WTC11 (cell line): ENCODE data around the gene WDR59. TPM values are rescaled to one million over a fixed set of nuclear protein-coding genes. Genes with fewer than 3 reads are reported as not detected.

Experiments
- ATAC-seq: fragments of 200-7000 bp; cut with Tn5 transposase; 2 replicates; pipeline ENCODE4 v1.10.0; 2021; ENCODE audit warnings: mild to moderate bottlenecking, moderate library complexity
- CTCF ChIA-PET: fragments of 300-600 bp; sonication (Branson Sonifier 250); formaldehyde crosslinking; loops from one replicate; lab custom pipeline; 2021; ENCODE audit warnings: antibody characterized with exemption; lab: Charles Lee
- POLR2A ChIA-PET: fragments of 350-600 bp; sonication (Branson Sonifier 250); formaldehyde crosslinking; loops from one replicate; lab custom pipeline; 2021; ENCODE audit warnings: antibody characterized with exemption; lab: Charles Lee
- DNase-seq: peaks from one replicate; pipeline ENCODE4 v3.0.0; 2021; ENCODE audit warnings: low spot score
- H3K27ac Mint-ChIP-seq: 2 replicates; pipeline ENCODE4 v1.8.0; 2021; ENCODE audit warnings: mixed read lengths
- H3K27me3 Mint-ChIP-seq: 2 replicates; pipeline ENCODE4 v1.8.0; 2021; ENCODE audit warnings: low read depth, mild to moderate bottlenecking, moderate library complexity, mixed read lengths
- H3K36me3 Mint-ChIP-seq: 2 replicates; pipeline ENCODE4 v1.8.0; 2021; ENCODE audit warnings: mixed read lengths
- H3K4me1 Mint-ChIP-seq: 2 replicates; pipeline ENCODE4 v1.8.0; 2022; ENCODE audit warnings: mixed read lengths
- H3K4me3 Mint-ChIP-seq: 2 replicates; pipeline ENCODE4 v1.8.0; 2021; ENCODE audit warnings: mild to moderate bottlenecking, moderate library complexity, mixed read lengths
- H3K9me3 Mint-ChIP-seq: 2 replicates; pipeline ENCODE4 v1.8.0; 2021; ENCODE audit warnings: mixed read lengths
- CDX4 ChIP-seq: fragments of 250-450 bp; sonication (Bioruptor Pico); IDR thresholded peaks from 2 replicates; pipeline ENCODE4 v1.9.0; 2021; ENCODE audit warnings: moderate library complexity, mild to moderate bottlenecking, inconsistent platforms, borderline replicate concordance
- GTF2I ChIP-seq: fragments of 250-450 bp; sonication (Bioruptor Pico); conservative IDR thresholded peaks from 2 replicates; pipeline ENCODE4 v1.4.0; 2021; ENCODE audit warnings: mild to moderate bottlenecking
- HMGA2 ChIP-seq: fragments of 250-450 bp; sonication (Bioruptor Pico); IDR thresholded peaks from 2 replicates; pipeline ENCODE4 v1.4.0; 2021; ENCODE audit warnings: mild to moderate bottlenecking, moderate library complexity
- IRF1 ChIP-seq: sonication (generic); formaldehyde crosslinking; IDR thresholded peaks from 2 replicates; pipeline ENCODE4 v1.8.0; 2023; ENCODE audit warnings: missing genetic modification reagents
- NFYB ChIP-seq: sonication (generic); formaldehyde crosslinking; conservative IDR thresholded peaks from 2 replicates; pipeline ENCODE4 v1.8.0; 2022; ENCODE audit warnings: low read depth, missing genetic modification reagents
- SMAD3 ChIP-seq: sonication (generic); formaldehyde crosslinking; IDR thresholded peaks from 2 replicates; pipeline ENCODE4 v1.8.0; 2022; ENCODE audit warnings: missing genetic modification reagents, mild to moderate bottlenecking, borderline replicate concordance
- TCF7 ChIP-seq: sonication (generic); formaldehyde crosslinking; IDR thresholded peaks from 2 replicates; pipeline ENCODE4 v1.8.0; 2022; ENCODE audit warnings: mild to moderate bottlenecking, low read depth, missing genetic modification reagents, moderate library complexity
- ZBTB21 ChIP-seq: sonication (generic); formaldehyde crosslinking; IDR thresholded peaks from 2 replicates; pipeline ENCODE4 v1.8.1; 2023; ENCODE audit warnings: mild to moderate bottlenecking, missing genetic modification reagents, borderline replicate concordance
- ZNF232 ChIP-seq: sonication (generic); formaldehyde crosslinking; IDR thresholded peaks from 2 replicates; pipeline ENCODE4 v1.8.0; 2022; ENCODE audit warnings: mild to moderate bottlenecking, missing genetic modification reagents
- ZNF423 ChIP-seq: fragments of 250-450 bp; sonication (Bioruptor Pico); IDR thresholded peaks from 2 replicates; pipeline ENCODE4 v2.1.2; 2022; ENCODE audit warnings: mild to moderate bottlenecking, moderate library complexity
- total RNA-seq: library from RNA; stranded (reverse); gene quantifications from 3 replicates; pipeline ENCODE4 v1.2.3, GENCODE V29; 2021
- TF ChIP-seq, protein P1 (sequence below): sonication (generic); formaldehyde crosslinking; IDR thresholded peaks from 2 replicates; pipeline ENCODE4 v1.8.1; 2022; ENCODE audit warnings: low read depth, missing genetic modification reagents, borderline replicate concordance
- TF ChIP-seq, protein P2 (sequence below): sonication (generic); formaldehyde crosslinking; IDR thresholded peaks from 2 replicates; pipeline ENCODE4 v1.8.0; 2022; ENCODE audit warnings: mild to moderate bottlenecking, missing genetic modification reagents
- TF ChIP-seq, protein P3 (sequence below): sonication (generic); formaldehyde crosslinking; IDR thresholded peaks from 2 replicates; pipeline ENCODE4 v1.8.1; 2023; ENCODE audit warnings: mild to moderate bottlenecking, missing genetic modification reagents, moderate library complexity
- TF ChIP-seq, protein P4 (sequence below): sonication (generic); formaldehyde crosslinking; IDR thresholded peaks from 2 replicates; pipeline ENCODE4 v1.8.1; 2023; ENCODE audit warnings: mild to moderate bottlenecking, moderate library complexity, missing genetic modification reagents
- TF ChIP-seq, protein P5 (sequence below): sonication (generic); formaldehyde crosslinking; IDR thresholded peaks from 2 replicates; pipeline ENCODE4 v1.8.0; 2022; ENCODE audit warnings: mild to moderate bottlenecking, missing genetic modification reagents
- TF ChIP-seq, protein P6 (sequence below): sonication (generic); formaldehyde crosslinking; IDR thresholded peaks from 2 replicates; pipeline ENCODE4 v1.8.0; 2023; ENCODE audit warnings: missing genetic modification reagents, mild to moderate bottlenecking, borderline replicate concordance

Gene WDR59
- total RNA-seq, 1 experiment from 2014 or later: 100 TPM

DNA sequence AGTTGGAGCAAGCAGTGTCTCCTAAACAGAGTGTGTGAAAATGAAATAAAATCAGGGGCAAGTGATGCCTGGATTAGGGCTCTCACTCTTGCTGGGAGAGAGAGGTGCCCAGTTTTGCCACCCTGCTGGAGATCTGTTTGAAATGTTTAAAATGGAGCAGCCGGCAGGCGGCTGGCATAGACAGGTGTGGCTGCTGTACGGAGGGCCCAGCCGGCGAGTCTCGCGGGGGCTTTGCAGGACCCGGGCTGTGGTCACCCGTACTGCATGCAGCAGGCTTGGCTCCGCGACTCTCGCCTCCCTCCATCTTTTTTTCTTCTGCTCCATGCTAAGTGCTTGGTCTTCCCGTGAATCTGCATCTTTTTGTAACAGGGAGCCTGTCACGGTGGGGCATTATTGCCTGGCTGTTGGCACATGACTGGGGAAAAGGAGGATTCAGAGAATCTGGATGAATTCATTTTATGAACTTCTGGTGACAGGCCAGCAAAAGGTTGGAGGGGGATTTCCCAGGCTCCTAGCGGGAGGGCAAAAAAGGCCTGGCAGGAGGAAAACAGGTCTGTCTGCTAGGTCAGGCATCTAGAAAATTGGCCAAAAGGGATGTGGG, 15.7 kb upstream of the WDR59 start:
- Mint-ChIP-seq H3K27me3 (peaks cover 5% of the 10 kb centered on the region), H3K27ac (no peak overlapping the region), H3K9me3 (0 out of 2 replicates have a peak, but pooled peaks cover 4% of the 10 kb centered on the region), H3K4me3 (peak overlapping the region; percentile 85), H3K36me3 (peaks cover 4% of the 10 kb centered on the region; the same call in 1 of the 2 replicates), H3K4me1 (peaks cover 56% of the 10 kb centered on the region)
- ChIA-PET CTCF (interaction anchor here (1.3 to 3.9 kb wide), 4 partner anchors 62 to 111 kb away, joined by 3 to 158 read pairs (median 8); no protein-coding TSS in a partner anchor), POLR2A (no interaction called here)
- DNase-seq (no peak), ATAC-seq (no peak)
- TF ChIP-seq, protein P1, sequence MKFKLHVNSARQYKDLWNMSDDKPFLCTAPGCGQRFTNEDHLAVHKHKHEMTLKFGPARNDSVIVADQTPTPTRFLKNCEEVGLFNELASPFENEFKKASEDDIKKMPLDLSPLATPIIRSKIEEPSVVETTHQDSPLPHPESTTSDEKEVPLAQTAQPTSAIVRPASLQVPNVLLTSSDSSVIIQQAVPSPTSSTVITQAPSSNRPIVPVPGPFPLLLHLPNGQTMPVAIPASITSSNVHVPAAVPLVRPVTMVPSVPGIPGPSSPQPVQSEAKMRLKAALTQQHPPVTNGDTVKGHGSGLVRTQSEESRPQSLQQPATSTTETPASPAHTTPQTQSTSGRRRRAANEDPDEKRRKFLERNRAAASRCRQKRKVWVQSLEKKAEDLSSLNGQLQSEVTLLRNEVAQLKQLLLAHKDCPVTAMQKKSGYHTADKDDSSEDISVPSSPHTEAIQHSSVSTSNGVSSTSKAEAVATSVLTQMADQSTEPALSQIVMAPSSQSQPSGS (CRISPR knock-in tag): no peak
- TF ChIP-seq IRF1 (no peak), ZNF232 (CRISPR knock-in tag) (no peak), ZBTB21 (no peak), SMAD3 (CRISPR knock-in tag) (no peak), ZNF423 (CRISPR knock-in tag) (no peak), GTF2I (CRISPR knock-in tag) (no peak), NFYB (CRISPR knock-in tag) (no peak), TCF7 (no peak), HMGA2 (CRISPR knock-in tag) (no peak)
- TF ChIP-seq, protein P2, sequence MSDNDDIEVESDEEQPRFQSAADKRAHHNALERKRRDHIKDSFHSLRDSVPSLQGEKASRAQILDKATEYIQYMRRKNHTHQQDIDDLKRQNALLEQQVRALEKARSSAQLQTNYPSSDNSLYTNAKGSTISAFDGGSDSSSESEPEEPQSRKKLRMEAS: no peak
- TF ChIP-seq, protein P3, sequence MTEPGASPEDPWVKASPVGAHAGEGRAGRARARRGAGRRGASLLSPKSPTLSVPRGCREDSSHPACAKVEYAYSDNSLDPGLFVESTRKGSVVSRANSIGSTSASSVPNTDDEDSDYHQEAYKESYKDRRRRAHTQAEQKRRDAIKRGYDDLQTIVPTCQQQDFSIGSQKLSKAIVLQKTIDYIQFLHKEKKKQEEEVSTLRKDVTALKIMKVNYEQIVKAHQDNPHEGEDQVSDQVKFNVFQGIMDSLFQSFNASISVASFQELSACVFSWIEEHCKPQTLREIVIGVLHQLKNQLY (CRISPR knock-in tag): no peak
- TF ChIP-seq, protein P4, sequence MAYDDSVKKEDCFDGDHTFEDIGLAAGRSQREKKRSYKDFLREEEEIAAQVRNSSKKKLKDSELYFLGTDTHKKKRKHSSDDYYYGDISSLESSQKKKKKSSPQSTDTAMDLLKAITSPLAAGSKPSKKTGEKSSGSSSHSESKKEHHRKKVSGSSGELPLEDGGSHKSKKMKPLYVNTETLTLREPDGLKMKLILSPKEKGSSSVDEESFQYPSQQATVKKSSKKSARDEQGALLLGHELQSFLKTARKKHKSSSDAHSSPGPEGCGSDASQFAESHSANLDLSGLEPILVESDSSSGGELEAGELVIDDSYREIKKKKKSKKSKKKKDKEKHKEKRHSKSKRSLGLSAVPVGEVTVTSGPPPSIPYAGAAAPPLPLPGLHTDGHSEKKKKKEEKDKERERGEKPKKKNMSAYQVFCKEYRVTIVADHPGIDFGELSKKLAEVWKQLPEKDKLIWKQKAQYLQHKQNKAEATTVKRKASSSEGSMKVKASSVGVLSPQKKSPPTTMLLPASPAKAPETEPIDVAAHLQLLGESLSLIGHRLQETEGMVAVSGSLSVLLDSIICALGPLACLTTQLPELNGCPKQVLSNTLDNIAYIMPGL (CRISPR knock-in tag): no peak

DNA sequence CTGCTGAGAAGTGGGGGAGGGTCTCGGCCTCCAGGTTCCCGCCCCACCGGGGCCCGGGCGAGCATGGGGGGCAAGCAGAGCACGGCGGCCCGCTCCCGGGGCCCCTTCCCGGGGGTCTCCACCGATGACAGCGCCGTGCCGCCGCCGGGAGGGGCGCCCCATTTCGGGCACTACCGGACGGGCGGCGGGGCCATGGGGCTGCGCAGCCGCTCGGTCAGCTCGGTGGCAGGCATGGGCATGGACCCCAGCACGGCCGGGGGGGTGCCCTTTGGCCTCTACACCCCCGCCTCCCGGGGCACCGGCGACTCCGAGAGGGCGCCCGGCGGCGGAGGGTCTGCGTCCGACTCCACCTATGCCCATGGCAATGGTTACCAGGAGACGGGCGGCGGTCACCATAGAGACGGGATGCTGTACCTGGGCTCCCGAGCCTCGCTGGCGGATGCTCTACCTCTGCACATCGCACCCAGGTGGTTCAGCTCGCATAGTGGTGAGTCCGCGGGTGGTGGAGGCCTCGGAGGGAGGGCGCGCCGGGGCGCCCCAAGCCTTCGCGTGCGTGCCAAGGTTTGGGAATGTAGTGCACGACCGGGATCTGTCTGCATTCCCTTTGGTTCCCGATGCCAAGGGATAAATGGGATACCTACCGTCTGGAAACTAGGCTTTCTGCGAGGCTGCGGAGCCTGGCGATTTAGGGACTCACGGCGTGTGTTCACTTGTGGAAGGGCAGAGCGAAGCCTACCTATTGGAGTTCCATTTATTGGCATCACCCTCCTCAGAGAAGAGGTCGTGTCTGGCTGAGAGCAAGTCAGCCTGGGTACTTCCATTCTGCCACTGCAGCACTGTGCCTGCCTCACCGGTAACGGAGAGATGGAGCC, 14.9 kb upstream of the WDR59 start:
- ATAC-seq (peak; percentile 41), DNase-seq (peak; percentile 78)
- Mint-ChIP-seq H3K4me3 (peak overlapping the region; percentile 85), H3K27me3 (peaks cover 5% of the 10 kb centered on the region), H3K4me1 (peaks cover 51% of the 10 kb centered on the region), H3K36me3 (peaks cover 4% of the 10 kb centered on the region; the same call in 1 of the 2 replicates), H3K9me3 (0 out of 2 replicates have a peak, but pooled peaks cover 4% of the 10 kb centered on the region), H3K27ac (peak overlapping the region; percentile 27; the same call in 1 of the 2 replicates)
- ChIA-PET POLR2A (interaction anchor here (2.0 kb wide), 1 partner anchor 112 kb away, joined by 16 read pairs; no protein-coding TSS in a partner anchor), CTCF (interaction anchor here (1.0 to 3.9 kb wide), 4 partner anchors 12 to 111 kb away, joined by 3 to 158 read pairs (median 10); no protein-coding TSS in a partner anchor)
- TF ChIP-seq CDX4 (CRISPR knock-in tag): no peak
- TF ChIP-seq, protein P5, sequence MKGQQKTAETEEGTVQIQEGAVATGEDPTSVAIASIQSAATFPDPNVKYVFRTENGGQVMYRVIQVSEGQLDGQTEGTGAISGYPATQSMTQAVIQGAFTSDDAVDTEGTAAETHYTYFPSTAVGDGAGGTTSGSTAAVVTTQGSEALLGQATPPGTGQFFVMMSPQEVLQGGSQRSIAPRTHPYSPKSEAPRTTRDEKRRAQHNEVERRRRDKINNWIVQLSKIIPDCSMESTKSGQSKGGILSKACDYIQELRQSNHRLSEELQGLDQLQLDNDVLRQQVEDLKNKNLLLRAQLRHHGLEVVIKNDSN (CRISPR knock-in tag): no peak
- TF ChIP-seq, protein P6, sequence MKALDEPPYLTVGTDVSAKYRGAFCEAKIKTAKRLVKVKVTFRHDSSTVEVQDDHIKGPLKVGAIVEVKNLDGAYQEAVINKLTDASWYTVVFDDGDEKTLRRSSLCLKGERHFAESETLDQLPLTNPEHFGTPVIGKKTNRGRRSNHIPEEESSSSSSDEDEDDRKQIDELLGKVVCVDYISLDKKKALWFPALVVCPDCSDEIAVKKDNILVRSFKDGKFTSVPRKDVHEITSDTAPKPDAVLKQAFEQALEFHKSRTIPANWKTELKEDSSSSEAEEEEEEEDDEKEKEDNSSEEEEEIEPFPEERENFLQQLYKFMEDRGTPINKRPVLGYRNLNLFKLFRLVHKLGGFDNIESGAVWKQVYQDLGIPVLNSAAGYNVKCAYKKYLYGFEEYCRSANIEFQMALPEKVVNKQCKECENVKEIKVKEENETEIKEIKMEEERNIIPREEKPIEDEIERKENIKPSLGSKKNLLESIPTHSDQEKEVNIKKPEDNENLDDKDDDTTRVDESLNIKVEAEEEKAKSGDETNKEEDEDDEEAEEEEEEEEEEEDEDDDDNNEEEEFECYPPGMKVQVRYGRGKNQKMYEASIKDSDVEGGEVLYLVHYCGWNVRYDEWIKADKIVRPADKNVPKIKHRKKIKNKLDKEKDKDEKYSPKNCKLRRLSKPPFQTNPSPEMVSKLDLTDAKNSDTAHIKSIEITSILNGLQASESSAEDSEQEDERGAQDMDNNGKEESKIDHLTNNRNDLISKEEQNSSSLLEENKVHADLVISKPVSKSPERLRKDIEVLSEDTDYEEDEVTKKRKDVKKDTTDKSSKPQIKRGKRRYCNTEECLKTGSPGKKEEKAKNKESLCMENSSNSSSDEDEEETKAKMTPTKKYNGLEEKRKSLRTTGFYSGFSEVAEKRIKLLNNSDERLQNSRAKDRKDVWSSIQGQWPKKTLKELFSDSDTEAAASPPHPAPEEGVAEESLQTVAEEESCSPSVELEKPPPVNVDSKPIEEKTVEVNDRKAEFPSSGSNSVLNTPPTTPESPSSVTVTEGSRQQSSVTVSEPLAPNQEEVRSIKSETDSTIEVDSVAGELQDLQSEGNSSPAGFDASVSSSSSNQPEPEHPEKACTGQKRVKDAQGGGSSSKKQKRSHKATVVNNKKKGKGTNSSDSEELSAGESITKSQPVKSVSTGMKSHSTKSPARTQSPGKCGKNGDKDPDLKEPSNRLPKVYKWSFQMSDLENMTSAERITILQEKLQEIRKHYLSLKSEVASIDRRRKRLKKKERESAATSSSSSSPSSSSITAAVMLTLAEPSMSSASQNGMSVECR (CRISPR knock-in tag): peak; percentile 38; the same call in 1 of the 2 replicates
- no peak for TF ChIP-seq ZNF423 (CRISPR knock-in tag)
- TF ChIP-seq, protein P4 (CRISPR knock-in tag): peak; percentile 55; the same call in 1 of the 2 replicates
